Activated CD4-positive, alpha-beta T cell treated with anti-CD3 and anti-CD28 coated beads, Interleukin-2, amount 50 U/mL, for 1 hour (primary cell): ENCODE data around the gene MDH1B.
"Not testable (repeated sequence)": the region's sequence is repeated elsewhere in the genome, so short reads cannot be mapped to it uniquely, and the experiment has no call there.

Experiments used
- DNase-seq: peaks from one replicate; pipeline ENCODE4 v3.0.0-alpha.2; 2020

MDH1B gene

GRCh38 chr2:206765242-206766056 lies at the start of gene MDH1B, which contains the start of gene FASTKD2:
Gene MDH1B (minus strand): TSS chr2:206765328. CDS start chr2:206765271, 57 bp downstream.
Gene FASTKD2 (plus strand): TSS chr2:206765606. CDS start chr2:206766694, 1,088 bp downstream.
- peak; percentile 73 for DNase-seq

- DNase-seq = no peak
Measured at GRCh38 chr2:206814498-206814897, 49.4 kb upstream of the MDH1B start.

- not testable (repeated sequence) for DNase-seq
Measured at GRCh38 chr2:206812471-206812870, 47.3 kb upstream of the MDH1B start.

GRCh38 chr2:206807624-206808023 lies 42.5 kb upstream of the MDH1B start:
- not testable (repeated sequence) for DNase-seq

GRCh38 chr2:206805887-206806607 lies 40.9 kb upstream of the MDH1B start:
- no peak for DNase-seq

- DNase-seq = no peak
Measured at GRCh38 chr2:206804326-206804725, 39.2 kb upstream of the MDH1B start.

GRCh38 chr2:206802654-206803514 lies 37.8 kb upstream of the MDH1B start:
- no peak for DNase-seq

GRCh38 chr2:206801418-206802189 lies 36.5 kb upstream of the MDH1B start:
- no peak for DNase-seq

- peak; percentile 34 for DNase-seq
Measured at GRCh38 chr2:206800506-206801417, 35.6 kb upstream of the MDH1B start.

GRCh38 chr2:206799083-206799482 lies 34.0 kb upstream of the MDH1B start:
- DNase-seq = no peak

- DNase-seq = no peak
Measured at GRCh38 chr2:206798000-206798399, 32.9 kb upstream of the MDH1B start.

GRCh38 chr2:206797376-206797775 lies 32.2 kb upstream of the MDH1B start:
- no peak for DNase-seq

GRCh38 chr2:206792645-206793044 lies 27.5 kb upstream of the MDH1B start:
- no peak for DNase-seq

- no peak for DNase-seq
Measured at GRCh38 chr2:206790311-206790935, 25.3 kb upstream of the MDH1B start.

GRCh38 chr2:206784559-206785353 lies 19.6 kb upstream of the MDH1B start:
- DNase-seq = no peak

GRCh38 chr2:206783718-206784117 lies 18.6 kb upstream of the MDH1B start:
- no peak for DNase-seq

- DNase-seq = no peak
Measured at GRCh38 chr2:206780671-206781070, 15.5 kb upstream of the MDH1B start.

- no peak for DNase-seq
Measured at GRCh38 chr2:206776432-206776831, 11.3 kb upstream of the MDH1B start.

GRCh38 chr2:206774871-206775270 lies 9.7 kb upstream of the MDH1B start:
- no peak for DNase-seq
